RWPE1 (cell line): Measurements from ENCODE around the gene AGR2.
"Not testable (repeated sequence)": the region's sequence is repeated elsewhere in the genome, so short reads cannot be mapped to it uniquely, and the experiment has no call there.

ENCODE experiments used
- CTCF ChIA-PET: fragments of 350-600 bp; sonication (Branson Sonifier 250); formaldehyde crosslinking; extraction: SDS; loops from one replicate; lab custom pipeline; 2021; lab: Yijun Ruan, JAX
- POLR2A ChIA-PET: fragments of 400-600 bp; formaldehyde crosslinking; extraction: SDS; loops from one replicate; lab custom pipeline; 2020; ENCODE audit warnings: antibody characterized with exemption; ENCODE audit not compliant: low non-redundant PET; lab: Yijun Ruan, JAX
- DNase-seq: peaks from one replicate; pipeline ENCODE4 v3.0.0; 2012; ENCODE audit warnings: low spot score
- H3K27ac ChIP-seq: fragments of 450-650 bp; 2 replicates; pipeline ENCODE4 v1.5.1; 2017
- TF ChIP-seq, protein P1 (sequence below): fragments of 450-650 bp; conservative IDR thresholded peaks from 2 replicates; pipeline ENCODE4 v1.5.1; 2017; ENCODE audit warnings: low read depth, mild to moderate bottlenecking

AGR2 gene

DNA sequence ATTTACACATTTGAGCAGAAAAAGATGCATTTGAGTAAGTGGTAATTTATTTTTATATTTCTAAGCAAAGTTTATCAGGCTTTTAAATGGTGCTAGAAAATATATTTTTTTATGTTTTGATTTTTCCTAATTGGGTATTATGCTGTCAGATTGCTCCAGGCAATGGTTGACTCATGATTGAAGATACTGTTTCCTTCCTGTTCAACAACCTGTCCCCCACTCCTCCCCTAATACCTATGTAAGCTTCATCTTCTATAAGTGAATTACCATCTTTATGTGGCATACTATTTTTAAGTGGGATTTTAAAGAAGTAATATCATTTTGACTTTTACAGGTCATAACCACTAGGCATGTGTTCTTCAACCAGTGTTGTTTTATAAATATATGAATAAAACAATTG is 29.8 kb downstream of the AGR2 start:
- DNase-seq, result peak; percentile 57
- TF ChIP-seq, protein P1, sequence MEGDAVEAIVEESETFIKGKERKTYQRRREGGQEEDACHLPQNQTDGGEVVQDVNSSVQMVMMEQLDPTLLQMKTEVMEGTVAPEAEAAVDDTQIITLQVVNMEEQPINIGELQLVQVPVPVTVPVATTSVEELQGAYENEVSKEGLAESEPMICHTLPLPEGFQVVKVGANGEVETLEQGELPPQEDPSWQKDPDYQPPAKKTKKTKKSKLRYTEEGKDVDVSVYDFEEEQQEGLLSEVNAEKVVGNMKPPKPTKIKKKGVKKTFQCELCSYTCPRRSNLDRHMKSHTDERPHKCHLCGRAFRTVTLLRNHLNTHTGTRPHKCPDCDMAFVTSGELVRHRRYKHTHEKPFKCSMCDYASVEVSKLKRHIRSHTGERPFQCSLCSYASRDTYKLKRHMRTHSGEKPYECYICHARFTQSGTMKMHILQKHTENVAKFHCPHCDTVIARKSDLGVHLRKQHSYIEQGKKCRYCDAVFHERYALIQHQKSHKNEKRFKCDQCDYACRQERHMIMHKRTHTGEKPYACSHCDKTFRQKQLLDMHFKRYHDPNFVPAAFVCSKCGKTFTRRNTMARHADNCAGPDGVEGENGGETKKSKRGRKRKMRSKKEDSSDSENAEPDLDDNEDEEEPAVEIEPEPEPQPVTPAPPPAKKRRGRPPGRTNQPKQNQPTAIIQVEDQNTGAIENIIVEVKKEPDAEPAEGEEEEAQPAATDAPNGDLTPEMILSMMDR, result no peak
- CTCF ChIA-PET, result no interaction called here
- POLR2A ChIA-PET, result no interaction called here
- no peak overlapping the region for H3K27ac ChIP-seq

DNA sequence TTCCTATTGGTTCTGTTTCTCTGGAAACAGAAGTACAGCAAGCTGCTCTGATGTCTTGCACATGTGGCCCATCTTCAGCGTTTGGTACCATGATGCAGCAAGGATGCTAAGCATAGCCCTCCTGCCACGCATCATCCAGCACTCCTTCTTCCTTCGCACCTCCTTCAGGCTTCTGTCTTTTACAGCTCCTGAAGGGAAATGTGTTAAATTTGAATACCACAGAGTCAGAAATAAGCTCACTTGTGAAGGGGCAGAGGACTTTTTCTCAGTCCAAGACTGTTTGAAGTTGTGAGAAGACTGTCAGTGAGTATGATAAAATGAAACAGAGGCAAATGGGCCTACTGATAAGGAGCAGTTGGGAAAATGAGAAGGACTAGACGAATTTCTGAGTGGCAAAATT is 30.5 kb downstream of the AGR2 start:
- TF ChIP-seq, protein P1, result no peak
- POLR2A ChIA-PET, result no interaction called here
- no peak for DNase-seq
- CTCF ChIA-PET, result interaction anchor here (0.6 kb wide), 1 partner anchor 533 kb away, joined by 3 read pairs; no protein-coding TSS in a partner anchor
- H3K27ac ChIP-seq, result no peak overlapping the region

DNA sequence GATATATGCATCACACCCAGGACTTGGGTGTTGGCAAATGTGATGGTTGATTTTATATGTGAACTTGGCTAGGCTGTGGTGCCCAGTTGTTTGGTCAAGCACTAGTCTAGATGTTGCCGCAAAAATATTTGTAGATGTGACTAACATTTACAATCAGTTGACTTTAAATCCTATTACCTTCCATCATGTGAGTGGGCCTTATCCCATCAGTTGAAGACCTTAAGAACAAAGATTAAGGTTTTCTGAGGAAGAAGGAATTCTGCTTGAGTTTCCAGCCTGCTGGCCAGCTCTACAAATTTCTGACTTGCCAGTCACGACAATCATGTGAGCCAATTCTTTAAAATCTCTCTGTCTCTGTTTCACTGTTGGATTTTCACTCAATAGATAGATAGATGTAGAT is 30.9 kb downstream of the AGR2 start:
- TF ChIP-seq, protein P1, result no peak
- H3K27ac ChIP-seq, result no peak overlapping the region
- DNase-seq, result no peak
- POLR2A ChIA-PET, result no interaction called here
- CTCF ChIA-PET, result interaction anchor here (0.6 kb wide), 1 partner anchor 533 kb away, joined by 3 read pairs; no protein-coding TSS in a partner anchor

DNA sequence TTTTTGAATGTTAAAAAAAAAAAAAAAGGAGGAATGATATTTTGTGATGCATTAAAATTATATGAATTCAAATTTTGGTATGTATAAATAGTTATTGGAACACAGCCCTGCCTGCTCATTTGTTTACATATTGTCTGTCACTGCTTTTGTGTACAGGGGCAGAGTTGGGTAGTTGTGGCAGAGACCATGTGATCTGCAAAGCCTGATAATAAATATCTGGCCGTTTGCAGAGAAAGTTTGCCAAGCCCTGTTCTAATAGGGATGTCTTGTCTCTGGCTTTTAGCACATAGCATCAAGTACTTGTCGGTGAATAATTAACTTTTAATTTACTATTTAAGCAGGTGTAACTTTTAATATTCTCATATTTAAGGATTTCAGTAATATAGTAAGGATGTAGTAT is 31.5 kb downstream of the AGR2 start:
- CTCF ChIA-PET, result no interaction called here
- H3K27ac ChIP-seq, result no peak overlapping the region
- TF ChIP-seq, protein P1, result no peak
- no peak for DNase-seq
- POLR2A ChIA-PET, result no interaction called here

DNA sequence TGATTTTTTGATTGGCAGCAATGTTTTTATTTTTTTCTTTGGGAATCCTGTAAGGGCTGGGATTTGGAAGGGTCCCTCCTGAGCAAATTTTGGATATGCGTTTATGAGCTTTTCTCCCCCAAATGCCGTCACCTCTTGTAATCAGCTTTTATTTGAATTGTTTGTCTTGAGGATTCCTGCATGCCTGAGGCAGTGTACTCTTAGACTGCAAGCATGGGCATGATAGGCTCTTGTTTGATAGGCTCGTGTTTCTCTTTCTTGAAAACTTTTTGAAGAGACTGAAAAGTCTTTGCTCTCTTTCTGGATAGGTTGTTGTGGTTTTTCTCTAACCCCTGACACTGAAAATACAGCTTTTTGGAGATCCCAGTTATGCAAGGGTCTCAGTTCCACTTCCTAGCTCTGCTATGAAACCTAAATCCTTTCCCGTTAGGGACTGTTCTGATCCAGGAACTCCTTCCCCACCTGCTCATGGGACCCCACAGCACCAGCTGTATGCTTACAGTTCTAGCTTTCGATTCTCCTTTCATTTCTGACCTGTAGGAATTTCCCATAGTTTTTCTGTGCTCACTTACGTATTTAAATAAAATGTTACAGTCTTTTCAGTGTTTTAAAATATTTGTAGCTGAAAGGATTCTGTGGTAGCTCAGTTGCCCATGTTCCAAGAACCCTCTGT is 34.0 kb downstream of the AGR2 start:
- CTCF ChIA-PET, result interaction anchor here (0.6 to 0.8 kb wide), 2 partner anchors 36 to 86 kb away, joined by 4 to 5 read pairs; no protein-coding TSS in a partner anchor
- POLR2A ChIA-PET, result interaction anchor here (0.6 kb wide), 1 partner anchor 55 kb away, joined by 4 read pairs; no protein-coding TSS in a partner anchor
- no peak overlapping the region for H3K27ac ChIP-seq
- TF ChIP-seq, protein P1, result no peak
- peak; percentile 43 for DNase-seq

DNA sequence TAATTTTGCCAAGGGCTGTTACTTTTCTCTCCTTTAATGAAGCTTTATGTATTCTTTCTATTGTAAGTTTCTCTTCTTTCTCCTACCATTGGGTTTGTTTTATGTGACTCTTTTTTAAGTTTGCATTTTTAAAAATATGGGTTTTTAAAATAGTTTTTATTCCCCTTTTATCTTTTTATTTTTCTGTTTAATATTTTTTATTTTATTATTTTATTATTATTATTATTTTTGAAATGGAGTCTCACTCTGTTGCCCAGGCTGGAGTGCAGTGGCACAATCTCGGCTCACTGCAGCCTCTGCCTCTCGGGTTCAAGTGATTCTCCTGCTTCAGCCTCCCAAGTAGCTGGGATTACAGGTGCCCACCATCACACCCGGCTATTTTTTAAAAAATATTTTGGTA is 34.8 kb downstream of the AGR2 start:
- DNase-seq, POLR2A ChIA-PET, H3K27ac ChIP-seq: not testable (repeated sequence)
- CTCF ChIA-PET, result interaction anchor here (0.8 kb wide), 1 partner anchor 37 kb away, joined by 5 read pairs; no protein-coding TSS in a partner anchor

DNA sequence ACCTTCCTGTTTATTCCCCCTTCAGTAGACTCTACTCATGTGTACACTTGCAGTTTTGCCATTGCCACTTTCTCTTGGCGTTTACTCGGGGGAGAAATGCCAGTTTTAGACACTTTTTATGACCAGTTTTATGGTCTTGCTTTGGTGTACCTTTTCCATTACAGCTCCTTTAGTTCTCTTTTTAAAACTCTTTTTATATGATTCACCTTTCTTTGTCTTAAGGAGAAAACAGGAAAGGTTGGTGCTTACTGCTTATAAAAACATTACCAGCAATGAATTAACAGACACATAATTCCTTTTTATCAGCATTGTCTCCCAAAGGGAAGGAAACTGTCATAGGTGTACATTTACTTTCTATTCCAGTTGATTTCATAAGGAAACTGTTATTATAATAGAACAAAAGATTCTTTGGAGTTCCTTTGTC is 39.4 kb downstream of the AGR2 start:
- ChIA-PET CTCF (interaction anchor here (0.5 kb wide), 1 partner anchor 175 kb away, joined by 3 read pairs; no protein-coding TSS in a partner anchor), POLR2A (no interaction called here)
- H3K27ac ChIP-seq, result no peak overlapping the region
- TF ChIP-seq, protein P1, result no peak
- no peak for DNase-seq
